Skeletal muscle tissue (tissue), 4 donors: ENCODE data around the gene GABARAPL2. TPM values are rescaled to one million over a fixed set of nuclear protein-coding genes. Genes with fewer than 3 reads are reported as not detected.
A peak's percentile ranks its signal among the peaks of the same experiment; 100 is the strongest.
"Not testable (repeated sequence)": the region's sequence is repeated elsewhere in the genome, so short reads cannot be mapped to it uniquely, and the experiment has no call there.

Experiments used
- H3K27ac ChIP-seq: one replicate; pipeline ENCODE4 v1.7.0; 2013; ENCODE audit warnings: mild to moderate bottlenecking, low read depth, low read length, inconsistent platforms
- H3K27me3 ChIP-seq, 3 donors: one replicate each; pipeline ENCODE4 v1.7.0; 2013; ENCODE audit warnings: low read length in 3 of 3; ENCODE audit not compliant: control insufficient read depth in 3 of 3, insufficient read depth in 3 of 3
- H3K36me3 ChIP-seq, 3 donors: one replicate each; pipeline ENCODE4 v1.7.0; 2013; ENCODE audit warnings: low read length in 3 of 3; ENCODE audit not compliant: control insufficient read depth in 3 of 3, insufficient read depth in 3 of 3
- H3K4me1 ChIP-seq, 3 donors: one replicate each; pipeline ENCODE4 v1.7.0; 2013; ENCODE audit warnings: low read length in 3 of 3, mild to moderate bottlenecking in 3 of 3; ENCODE audit not compliant: control insufficient read depth in 3 of 3, insufficient read depth in 3 of 3
- H3K4me3 ChIP-seq, 3 donors: one replicate each; pipeline ENCODE4 v1.7.0; 2013; ENCODE audit warnings: low read length in 3 of 3
- H3K9ac ChIP-seq, 3 donors: one replicate each; pipeline ENCODE4 v1.7.0; 2013; ENCODE audit warnings: low read length in 3 of 3, mild to moderate bottlenecking in 3 of 3, moderate library complexity in 2 of 3, low read depth in 1 of 3
- H3K9me3 ChIP-seq, 3 donors: one replicate each; pipeline ENCODE4 v1.7.0; 2013; ENCODE audit warnings: low read length in 3 of 3; ENCODE audit not compliant: control insufficient read depth in 3 of 3
- total RNA-seq: library from RNA; depleted of rRNA; stranded (reverse); fragments of >200 nt; gene quantifications from one replicate; pipeline ENCODE4 v1.2.3, GENCODE V29; 2014
- donor health status: Osteomylitis.

Gene GABARAPL2
- total RNA-seq, 1 donor from 2014 or later, result 67.8 TPM

GRCh38 chr16:75589306-75589705 is 23.1 kb downstream of the GABARAPL2 start:
- H3K27ac ChIP-seq, result peak overlapping the region; percentile 85
- H3K4me3 ChIP-seq, result no peak overlapping the region
- no peaks in the 10 kb centered on the region for H3K27me3 ChIP-seq
- no peak overlapping the region for H3K9ac ChIP-seq
- peaks cover 0 to 2% (median 0%) of the 10 kb centered on the region in 3 donors for H3K36me3 ChIP-seq
- peaks cover 7 to 25% (median 14%) of the 10 kb centered on the region in 3 donors for H3K4me1 ChIP-seq
- no peaks in the 10 kb centered on the region for H3K9me3 ChIP-seq

GRCh38 chr16:75590920-75591843 is 25.0 kb downstream of the GABARAPL2 start:
- peak overlapping the region; percentile 1 to 58 (median 33) for H3K9ac ChIP-seq
- peaks cover 0 to 4% (median 0%) of the 10 kb centered on the region in 3 donors for H3K36me3 ChIP-seq
- peaks cover 7 to 25% (median 14%) of the 10 kb centered on the region in 3 donors for H3K4me1 ChIP-seq
- H3K27ac ChIP-seq, result peak overlapping the region; percentile 85
- no peaks in the 10 kb centered on the region for H3K9me3 ChIP-seq
- H3K27me3 ChIP-seq, result no peaks in the 10 kb centered on the region
- peak overlapping the region in 1 of 3 donors; percentile 46 for H3K4me3 ChIP-seq

DNA sequence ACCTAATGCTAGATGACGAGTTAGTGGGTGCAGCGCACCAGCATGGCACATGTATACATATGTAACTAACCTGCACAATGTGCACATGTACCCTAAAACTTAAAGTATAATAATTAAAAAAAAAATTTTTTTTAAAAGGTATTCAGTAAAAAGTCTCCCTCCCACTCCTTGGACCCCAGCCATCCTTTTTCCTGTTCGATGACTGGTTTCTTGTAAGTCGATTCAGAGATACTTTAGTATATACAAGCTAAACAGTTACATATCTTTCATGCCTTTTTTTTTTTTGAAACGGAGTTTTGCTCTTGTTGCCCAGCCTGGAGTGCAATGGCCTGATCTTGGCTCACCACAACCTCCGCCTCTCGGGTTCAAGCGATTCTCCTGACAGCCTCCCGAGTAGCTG is 25.7 kb downstream of the GABARAPL2 start:
- H3K27ac ChIP-seq, result peak overlapping the region; percentile 32
- H3K4me3 ChIP-seq, H3K27me3 ChIP-seq, H3K9me3 ChIP-seq, H3K9ac ChIP-seq, H3K36me3 ChIP-seq: not testable (repeated sequence)
- H3K4me1 ChIP-seq, result peaks cover 7 to 25% (median 14%) of the 10 kb centered on the region in 3 donors

GRCh38 chr16:75593308-75593707 is 27.1 kb downstream of the GABARAPL2 start:
- Histone ChIP-seq H3K4me3 (no peak overlapping the region), H3K4me1 (peaks cover 7 to 25% (median 14%) of the 10 kb centered on the region in 3 donors), H3K9ac (peak overlapping the region in 1 of 3 donors; percentile 33), H3K36me3 (peaks cover 5 to 8% (median 5%) of the 10 kb centered on the region in 3 donors), H3K27ac (no peak overlapping the region), H3K27me3 (no peaks in the 10 kb centered on the region), H3K9me3 (no peaks in the 10 kb centered on the region)

DNA sequence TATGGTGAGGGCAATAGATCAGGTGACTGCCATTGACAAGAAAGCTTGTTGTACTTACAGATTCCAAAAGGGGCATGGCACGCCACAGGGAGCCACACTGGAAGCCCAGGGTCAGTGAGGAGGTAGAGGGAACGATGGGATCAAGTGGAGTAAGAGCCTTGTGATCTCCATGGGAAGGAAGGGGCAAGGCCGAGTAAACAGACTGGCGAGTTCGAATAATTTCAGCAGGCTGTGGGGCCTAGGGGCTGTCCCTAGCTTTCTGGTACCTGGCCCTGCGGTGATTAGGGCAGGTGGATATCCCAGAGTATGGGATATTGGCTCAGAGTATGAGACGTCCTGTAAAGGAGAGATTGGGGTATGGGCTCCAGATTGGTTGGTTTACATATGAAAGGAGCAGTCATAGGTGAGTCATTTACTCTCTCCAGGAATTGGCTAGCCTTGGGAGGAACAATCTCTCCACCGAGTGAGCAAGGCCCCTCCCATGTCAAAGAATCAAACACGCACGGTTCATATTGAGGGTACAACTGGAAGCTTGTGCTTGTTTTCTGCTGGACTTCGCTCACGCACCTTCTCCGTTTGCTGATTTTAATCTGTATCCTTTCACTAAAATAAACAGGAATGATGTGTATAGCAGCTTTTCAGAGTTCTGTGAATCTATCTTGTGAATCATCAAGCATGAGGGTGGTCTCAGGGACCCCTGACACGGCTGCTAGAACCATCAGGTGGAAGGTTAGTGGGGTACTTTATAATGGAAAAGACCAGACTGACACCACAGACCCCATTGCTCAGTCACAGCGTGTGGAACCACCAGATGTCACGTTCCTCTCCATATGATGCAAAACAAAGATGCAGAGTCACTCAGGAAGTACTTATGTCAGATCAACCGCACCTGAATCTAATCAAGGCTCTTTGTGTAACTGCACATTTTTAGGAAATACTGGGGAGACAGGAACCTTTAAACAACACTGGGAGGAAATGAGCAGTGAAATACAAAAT is 27.9 kb downstream of the GABARAPL2 start:
- H3K9ac ChIP-seq, result peak overlapping the region in 2 of 3 donors; percentile 8 to 54
- no peaks in the 10 kb centered on the region for H3K9me3 ChIP-seq
- H3K4me3 ChIP-seq, result peak overlapping the region in 2 of 3 donors; percentile 22 to 49
- H3K27me3 ChIP-seq, result no peaks in the 10 kb centered on the region
- peak overlapping the region; percentile 71 for H3K27ac ChIP-seq
- peaks cover 2 to 25% (median 11%) of the 10 kb centered on the region in 3 donors for H3K4me1 ChIP-seq
- H3K36me3 ChIP-seq, result peaks cover 5 to 8% (median 5%) of the 10 kb centered on the region in 3 donors

GRCh38 chr16:75599452-75600277 is 33.5 kb downstream of the GABARAPL2 start:
- no peak overlapping the region for H3K4me3 ChIP-seq
- H3K4me1 ChIP-seq, result no peaks in the 10 kb centered on the region
- no peaks in the 10 kb centered on the region for H3K9me3 ChIP-seq
- no peaks in the 10 kb centered on the region for H3K27me3 ChIP-seq
- no peak overlapping the region for H3K9ac ChIP-seq
- peaks cover 18 to 39% (median 32%) of the 10 kb centered on the region in 3 donors for H3K36me3 ChIP-seq
- no peak overlapping the region for H3K27ac ChIP-seq

DNA sequence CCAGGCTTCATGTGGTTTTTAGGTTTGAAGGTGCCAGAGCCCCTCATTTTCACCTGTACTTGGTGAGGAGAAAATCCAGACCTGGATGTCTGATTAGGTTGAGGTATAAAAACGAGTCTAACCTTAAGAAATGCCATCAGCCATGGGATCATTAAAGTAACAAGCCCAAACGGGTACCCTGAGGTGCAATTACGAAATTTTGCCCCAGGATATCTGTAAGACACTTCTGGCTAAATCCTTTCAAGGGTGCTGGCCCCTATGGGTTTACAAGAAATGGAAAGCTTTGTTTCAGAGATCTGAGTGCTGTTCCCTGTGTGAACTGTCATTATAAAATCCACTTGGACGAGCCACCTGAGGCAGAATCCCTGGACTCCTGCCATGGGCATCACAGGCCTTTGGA is 37.1 kb downstream of the GABARAPL2 start:
- H3K27ac ChIP-seq, result no peak overlapping the region
- peaks cover 15 to 51% (median 38%) of the 10 kb centered on the region in 3 donors for H3K36me3 ChIP-seq
- no peaks in the 10 kb centered on the region for H3K4me1 ChIP-seq
- no peaks in the 10 kb centered on the region for H3K27me3 ChIP-seq
- H3K9me3 ChIP-seq, result no peaks in the 10 kb centered on the region
- H3K4me3 ChIP-seq, result no peak overlapping the region
- no peak overlapping the region for H3K9ac ChIP-seq

DNA sequence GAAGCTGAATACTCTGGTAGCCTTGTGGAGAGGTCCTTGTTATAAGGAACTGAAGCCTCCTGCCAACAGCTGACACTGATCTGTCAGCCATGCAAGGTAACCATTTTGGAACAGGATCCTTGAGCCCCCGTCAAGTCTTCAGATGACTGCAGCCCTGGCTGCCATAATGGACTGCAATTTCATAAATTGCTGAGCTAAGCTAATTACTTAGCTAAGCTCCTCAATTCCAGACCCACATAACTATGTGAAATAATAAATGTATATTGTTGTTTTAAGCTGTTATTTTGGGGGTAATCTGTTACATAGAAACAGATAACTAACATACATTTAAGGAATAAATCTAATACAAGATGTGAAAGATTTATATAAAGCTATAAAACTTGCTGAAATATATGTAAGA is 40.3 kb downstream of the GABARAPL2 start:
- Histone ChIP-seq H3K36me3 (peaks cover 19 to 61% (median 51%) of the 10 kb centered on the region in 3 donors), H3K27ac (no peak overlapping the region), H3K9ac (no peak overlapping the region), H3K4me3 (no peak overlapping the region), H3K27me3 (no peaks in the 10 kb centered on the region), H3K9me3 (no peaks in the 10 kb centered on the region), H3K4me1 (no peaks in the 10 kb centered on the region)
